Limb (tissue), 2 donors: ENCODE results near the gene MKRN1.
"Not testable (repeated sequence)": the region's sequence is repeated elsewhere in the genome, so short reads cannot be mapped to it uniquely, and the experiment has no call there.

Source experiments
- DNase-seq, 2 donors: peaks; one replicate each; pipeline ENCODE4 v3.0.0-alpha.2; 2016; ENCODE audit errors: extremely low spot score in 2 of 2

The MKRN1 gene

GRCh38 chr7:140479062-140479738 lies at the start of gene MKRN1:
Gene MKRN1 (minus strand): TSS chr7:140479505. CDS start chr7:140479344, 161 bp downstream.
- peak; percentile 91 to 93 for DNase-seq

- DNase-seq: no peak
Observed at GRCh38 chr7:140526787-140527664, 47.7 kb upstream of the MKRN1 start.

- no peak for DNase-seq
Observed at GRCh38 chr7:140526214-140526613, 46.9 kb upstream of the MKRN1 start.

- no peak for DNase-seq
Observed at GRCh38 chr7:140525743-140526142, 46.4 kb upstream of the MKRN1 start.

- no peak for DNase-seq
Observed at GRCh38 chr7:140521421-140521820, 42.1 kb upstream of the MKRN1 start.

- no peak for DNase-seq
Observed at GRCh38 chr7:140519007-140519399, 39.7 kb upstream of the MKRN1 start.

- DNase-seq: no peak
Observed at GRCh38 chr7:140518370-140519006, 39.2 kb upstream of the MKRN1 start.

- DNase-seq: peak; percentile 92
Observed at GRCh38 chr7:140517546-140518369, 38.5 kb upstream of the MKRN1 start.

- DNase-seq: peak in 1 of 2 donors; percentile 41
Observed at GRCh38 chr7:140512317-140513000, 33.2 kb upstream of the MKRN1 start.

GRCh38 chr7:140509789-140510188 lies 30.5 kb upstream of the MKRN1 start:
- DNase-seq: no peak

GRCh38 chr7:140507556-140507955 lies 28.3 kb upstream of the MKRN1 start:
- not testable (repeated sequence) for DNase-seq

GRCh38 chr7:140506788-140507464 lies 27.6 kb upstream of the MKRN1 start:
- DNase-seq: peak; percentile 35 to 47

GRCh38 chr7:140501966-140502365 lies 22.7 kb upstream of the MKRN1 start:
- DNase-seq: no peak

- not testable (repeated sequence) for DNase-seq
Observed at GRCh38 chr7:140497807-140498206, 18.5 kb upstream of the MKRN1 start.

- DNase-seq: no peak
Observed at GRCh38 chr7:140497241-140497769, 18.0 kb upstream of the MKRN1 start.

- no peak for DNase-seq
Observed at GRCh38 chr7:140495514-140496097, 16.3 kb upstream of the MKRN1 start.

- DNase-seq: no peak
Observed at GRCh38 chr7:140494867-140495266, 15.6 kb upstream of the MKRN1 start.

GRCh38 chr7:140489026-140489359 lies 9.7 kb upstream of the MKRN1 start:
- no peak for DNase-seq

GRCh38 chr7:140485500-140486265 lies 6.4 kb upstream of the MKRN1 start:
- DNase-seq: no peak
